HG03457 (cell line): ENCODE data around the gene GATB.

Experiments used
- ATAC-seq: cut with Tn5 transposase; IDR thresholded peaks from one replicate; pipeline ENCODE4 v1.9.1; 2021; ENCODE audit warnings: moderate number of reproducible peaks; ENCODE audit not compliant: unreplicated experiment

Gene GATB

GRCh38 chr4:151675411-151675971 lies 85.3 kb downstream of the GATB start:
- ATAC-seq = no peak

- ATAC-seq = no peak
Observed at GRCh38 chr4:151674804-151675391, 85.9 kb downstream of the GATB start.

- no peak for ATAC-seq
Observed at GRCh38 chr4:151673908-151674520, 86.8 kb downstream of the GATB start.

- no peak for ATAC-seq
Observed at GRCh38 chr4:151672996-151673395, 87.8 kb downstream of the GATB start.

- ATAC-seq = no peak
Observed at GRCh38 chr4:151671541-151672059, 89.2 kb downstream of the GATB start.

GRCh38 chr4:151670843-151671242 lies 90.0 kb downstream of the GATB start:
- no peak for ATAC-seq

- no peak for ATAC-seq
Observed at GRCh38 chr4:151669990-151670389, 90.8 kb downstream of the GATB start.

- ATAC-seq = no peak
Observed at GRCh38 chr4:151668689-151669402, 92.0 kb downstream of the GATB start.

- ATAC-seq = no peak
Observed at GRCh38 chr4:151667666-151668065, 93.1 kb downstream of the GATB start.

GRCh38 chr4:151667048-151667447 lies 93.8 kb downstream of the GATB start:
- no peak for ATAC-seq

- no peak for ATAC-seq
Observed at GRCh38 chr4:151666501-151666900, 94.3 kb downstream of the GATB start.

GRCh38 chr4:151665785-151666127 lies 95.1 kb downstream of the GATB start:
- ATAC-seq = no peak

- no peak for ATAC-seq
Observed at GRCh38 chr4:151665022-151665784, 95.6 kb downstream of the GATB start.

GRCh38 chr4:151664289-151664688 lies 96.5 kb downstream of the GATB start:
- ATAC-seq = no peak

GRCh38 chr4:151663109-151663508 lies 97.7 kb downstream of the GATB start:
- ATAC-seq = no peak

- ATAC-seq = no peak
Observed at GRCh38 chr4:151661873-151662272, 98.9 kb downstream of the GATB start.

- no peak for ATAC-seq
Observed at GRCh38 chr4:151660676-151661075, 100.1 kb downstream of the GATB start.

GRCh38 chr4:151659601-151660364 lies 101.0 kb downstream of the GATB start:
- no peak for ATAC-seq

GRCh38 chr4:151658959-151659600 lies 101.7 kb downstream of the GATB start:
- ATAC-seq = no peak

- no peak for ATAC-seq
Observed at GRCh38 chr4:151657896-151658295, 102.9 kb downstream of the GATB start.
